ENCODE measurements around the gene COL9A1. TPM values are rescaled to one million over a fixed set of nuclear protein-coding genes. Genes with fewer than 3 reads are reported as not detected.

COL9A1 gene
- total RNA-seq, 1 donor from 2014 or later, result 0.08 TPM

GRCh38 chr6:70234561-70235236 is 68.2 kb downstream of the COL9A1 start:
- DNase-seq, result no peak
- Histone ChIP-seq H3K4me3 (no peak overlapping the region), H3K27ac (replicated peaks) (no peak overlapping the region), H3K9me3 (replicated peaks) (no peaks in the 10 kb centered on the region), H3K36me3 (no peaks in the 10 kb centered on the region), H3K4me1 (no peaks in the 10 kb centered on the region), H3K27me3 (ENCODE audit: low read depth) (no peaks in the 10 kb centered on the region)
- TF ChIP-seq CTCF (IDR thresholded peaks at IDR 0.05; ENCODE audit: borderline replicate concordance), result no peak
- intact Hi-C loops (cut with micrococcal nuclease), result no loop called here

DNA sequence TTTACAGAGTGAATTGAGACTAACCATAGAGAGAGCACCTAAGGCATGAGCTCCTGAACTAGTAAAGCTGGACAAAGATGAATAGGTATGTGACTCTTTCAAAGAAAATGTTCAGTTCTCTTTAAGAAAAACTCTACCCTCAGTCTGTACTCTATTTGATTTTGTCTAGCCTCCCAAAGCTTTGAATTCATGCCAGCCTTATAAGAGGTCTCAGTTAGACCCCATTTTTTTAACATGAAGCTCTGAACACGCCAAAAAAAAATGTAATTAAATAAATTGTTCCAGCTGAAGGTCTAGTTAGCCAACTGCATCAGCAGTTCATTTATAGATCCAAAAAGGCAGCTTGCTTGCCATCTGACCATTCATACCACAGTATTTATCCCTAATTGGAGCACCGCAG is 71.6 kb downstream of the COL9A1 start:
- Histone ChIP-seq H3K4me1 (no peaks in the 10 kb centered on the region), H3K9me3 (replicated peaks) (no peaks in the 10 kb centered on the region), H3K27me3 (ENCODE audit: low read depth) (no peaks in the 10 kb centered on the region), H3K27ac (replicated peaks) (no peak overlapping the region), H3K4me3 (no peak overlapping the region), H3K36me3 (no peaks in the 10 kb centered on the region)
- no peak for DNase-seq
- intact Hi-C loops (cut with micrococcal nuclease), result no loop called here
- no peak for TF ChIP-seq CTCF (IDR thresholded peaks at IDR 0.05; ENCODE audit: borderline replicate concordance)

DNA sequence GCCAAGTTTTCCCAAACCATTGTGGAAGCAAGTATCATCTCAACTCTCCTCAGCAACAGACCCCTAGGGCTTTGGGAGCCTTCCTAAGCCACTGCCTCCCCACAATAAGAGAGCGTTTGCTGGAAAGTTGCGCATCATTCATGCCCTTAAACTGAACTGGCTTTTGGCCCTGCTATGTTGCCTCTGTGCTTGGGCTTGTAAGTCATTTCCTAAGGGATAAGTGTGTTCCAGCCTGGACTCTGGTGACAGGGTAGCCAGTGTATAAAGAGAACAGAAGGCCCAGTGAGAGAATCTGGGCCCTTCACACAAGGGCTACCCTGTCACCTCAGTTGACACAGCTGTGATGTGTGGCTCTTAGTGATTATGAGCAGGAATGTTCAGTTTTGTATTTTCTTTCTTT is 77.8 kb downstream of the COL9A1 start:
- no peak for TF ChIP-seq CTCF (IDR thresholded peaks at IDR 0.05; ENCODE audit: borderline replicate concordance)
- Histone ChIP-seq H3K4me3 (no peak overlapping the region), H3K36me3 (no peaks in the 10 kb centered on the region), H3K27ac (replicated peaks) (peak overlapping the region; percentile 16), H3K9me3 (replicated peaks) (no peaks in the 10 kb centered on the region), H3K27me3 (ENCODE audit: low read depth) (no peaks in the 10 kb centered on the region), H3K4me1 (no peaks in the 10 kb centered on the region)
- intact Hi-C loops (cut with micrococcal nuclease), result loop anchor here (10.0 kb wide), 1 partner anchor 140 kb away; no protein-coding TSS in a partner anchor
- DNase-seq, result no peak

DNA sequence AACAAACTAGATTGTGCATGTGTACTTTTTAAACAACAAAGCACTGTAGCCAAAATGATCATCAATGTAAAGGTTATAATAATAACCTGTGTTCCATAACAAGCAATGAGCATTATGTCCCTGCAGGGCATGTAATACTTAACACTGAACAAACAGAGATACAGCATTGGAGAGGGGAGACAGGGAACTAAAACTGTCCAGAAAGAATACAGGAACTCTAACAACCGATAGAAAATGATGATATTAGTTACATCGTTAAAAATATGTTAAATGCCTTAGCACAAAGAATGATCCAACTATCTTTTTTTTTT is 80.5 kb downstream of the COL9A1 start:
- Histone ChIP-seq H3K27me3 (ENCODE audit: low read depth) (peaks cover 7% of the 10 kb centered on the region), H3K4me3 (no peak overlapping the region), H3K9me3 (replicated peaks) (no peaks in the 10 kb centered on the region), H3K36me3 (no peaks in the 10 kb centered on the region), H3K27ac (replicated peaks) (no peak overlapping the region), H3K4me1 (no peaks in the 10 kb centered on the region)
- intact Hi-C loops (cut with micrococcal nuclease), result loop anchor here (10.0 kb wide), 1 partner anchor 142 kb away; no protein-coding TSS in a partner anchor
- no peak for TF ChIP-seq CTCF (IDR thresholded peaks at IDR 0.05; ENCODE audit: borderline replicate concordance)
- no peak for DNase-seq

DNA sequence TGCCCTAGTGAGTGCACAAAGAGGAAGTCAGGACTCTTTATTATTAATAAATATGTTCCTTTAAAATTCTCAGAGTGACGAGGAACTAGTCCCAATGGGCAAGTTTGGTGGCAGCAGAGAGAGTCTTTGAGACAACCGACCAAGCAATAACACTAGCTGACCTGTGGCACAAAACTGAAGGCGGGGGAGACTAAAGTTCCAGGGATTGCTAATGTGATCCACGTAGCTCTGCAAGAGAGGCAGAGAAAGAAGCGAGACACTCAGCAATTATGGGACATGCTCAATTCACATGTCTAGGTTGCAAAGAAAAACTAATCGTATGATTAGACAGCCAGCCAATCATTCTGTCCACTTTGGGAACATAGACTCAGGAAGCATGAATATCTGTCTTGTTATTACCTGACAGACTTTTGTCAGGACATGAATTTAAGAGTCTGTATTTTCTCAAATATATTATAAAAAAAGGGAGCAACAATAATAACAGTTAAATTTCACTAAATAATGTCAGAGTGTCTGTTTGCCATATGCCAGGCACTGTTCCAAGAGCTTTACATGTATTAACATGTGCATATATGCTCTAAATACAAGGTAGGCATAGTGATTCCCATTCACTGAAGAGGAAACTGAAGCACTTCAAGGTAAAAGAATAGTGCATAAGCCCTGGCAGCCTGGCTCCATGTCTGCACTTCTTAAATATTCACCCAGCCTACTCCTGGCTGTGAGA is 81.0 kb downstream of the COL9A1 start:
- H3K27me3 ChIP-seq (ENCODE audit: low read depth), result peaks cover 10% of the 10 kb centered on the region
- no peak overlapping the region for H3K4me3 ChIP-seq
- no peak for DNase-seq
- intact Hi-C loops (cut with micrococcal nuclease), result loop anchor here (10.0 kb wide), 1 partner anchor 143 kb away; no protein-coding TSS in a partner anchor
- H3K36me3 ChIP-seq, result no peaks in the 10 kb centered on the region
- no peaks in the 10 kb centered on the region for H3K4me1 ChIP-seq
- no peaks in the 10 kb centered on the region for H3K9me3 ChIP-seq (replicated peaks)
- TF ChIP-seq CTCF (IDR thresholded peaks at IDR 0.05; ENCODE audit: borderline replicate concordance), result no peak
- no peak overlapping the region for H3K27ac ChIP-seq (replicated peaks)
